LNCaP clone FGC (cell line): ENCODE measurements around the gene SERTAD2.

Experiments
- DNase-seq: peaks from one replicate; pipeline ENCODE4 v3.0.0-alpha.2; 2011; ENCODE audit warnings: low read depth
- H3K4me3 ChIP-seq: 2 replicates; pipeline ENCODE4 v1.5.1; 2011; ENCODE audit warnings: mild to moderate bottlenecking, low read depth, low read length, control low read depth
- CTCF ChIP-seq: IDR thresholded peaks from 2 replicates; pipeline ENCODE4 v1.5.1; 2012; ENCODE audit warnings: mild to moderate bottlenecking; ENCODE audit not compliant: control insufficient read depth, insufficient read depth; ENCODE audit errors: extremely low read depth

Gene SERTAD2

GRCh38 chr2:64653109-64654062 is at the start of gene SERTAD2:
Gene SERTAD2 (minus strand): TSS chr2:64653913. CDS start chr2:64636871, 17,042 bp downstream.
- TF ChIP-seq CTCF, result peak; percentile 13; the same call in 1 of the 2 replicates
- peak within 1 kb of the TSS; percentile 65 for H3K4me3 ChIP-seq
- no peak for DNase-seq

- H3K4me3 ChIP-seq, result no peak overlapping the region
- no peak for TF ChIP-seq CTCF
- no peak for DNase-seq
These were observed 46.6 kb upstream of the SERTAD2 start for GRCh38 chr2:64700133-64700809.

GRCh38 chr2:64699712-64700111 is 46.0 kb upstream of the SERTAD2 start:
- no peak overlapping the region for H3K4me3 ChIP-seq
- TF ChIP-seq CTCF, result no peak
- DNase-seq, result no peak

- no peak for DNase-seq
- TF ChIP-seq CTCF, result no peak
- no peak overlapping the region for H3K4me3 ChIP-seq
These were observed 45.1 kb upstream of the SERTAD2 start for GRCh38 chr2:64698668-64699444.

GRCh38 chr2:64698177-64698643 is 44.5 kb upstream of the SERTAD2 start:
- H3K4me3 ChIP-seq, result no peak overlapping the region
- no peak for TF ChIP-seq CTCF
- no peak for DNase-seq

GRCh38 chr2:64697297-64698176 is 43.8 kb upstream of the SERTAD2 start:
- no peak for DNase-seq
- TF ChIP-seq CTCF, result no peak

More at GRCh38 chr2:64697297-64698176, 43.8 kb upstream of the SERTAD2 start:
- no peak overlapping the region for H3K4me3 ChIP-seq
